OCI-LY3 (cell line): ENCODE results near the gene LAMB4.

ENCODE experiments used
- CTCF ChIP-seq: fragments of 200-600, 300-600 bp; sonication (generic); IDR thresholded peaks from 2 replicates; pipeline ENCODE4 v1.5.1; 2014; ENCODE audit warnings: antibody characterized with exemption, low read length, low read depth
- EZH2phosphoT487 ChIP-seq: fragments of 200-600 bp; shearing (Covaris generic); IDR thresholded peaks from 2 replicates; pipeline ENCODE4 v1.6.1; 2018; ENCODE audit warnings: antibody characterized with exemption, mixed run types, low read depth

- TF ChIP-seq CTCF, result no peak
- TF ChIP-seq EZH2phosphoT487, result no peak
Measured at GRCh38 chr7:108136191-108136688, 6.1 kb upstream of the LAMB4 start.
